ENCODE data around the gene UGT3A1. TPM values are rescaled to one million over a fixed set of nuclear protein-coding genes. Genes with fewer than 3 reads are reported as not detected.
"Not testable (repeated sequence)": the region's sequence is repeated elsewhere in the genome, so short reads cannot be mapped to it uniquely, and the experiment has no call there.

The UGT3A1 gene
- 1 to 10 TPM in 1 of 4 donors, under 1 TPM in 1, not detected in 2; 0.54 to 1.1 TPM for total RNA-seq

GRCh38 chr5:35990941-35991611 lies at the start of gene UGT3A1:
Gene UGT3A1 (minus strand): TSS chr5:35991390. CDS start chr5:35991240, 150 bp downstream.
- no peak for TF ChIP-seq CTCF (IDR thresholded peaks at IDR 0.05)
- no peaks in the 10 kb centered on the region for H3K9me3 ChIP-seq
- H3K4me3 ChIP-seq, result no peak within 1 kb of the TSS
- H3K4me1 ChIP-seq, result no peaks in the 10 kb centered on the region
- no peaks in the 10 kb centered on the region for H3K27me3 ChIP-seq
- DNase-seq, result no peak
- H3K36me3 ChIP-seq, result no peaks in the 10 kb centered on the region
- H3K27ac ChIP-seq, result no peak within 1 kb of the TSS

GRCh38 chr5:36035696-36036095 lies 44.5 kb upstream of the UGT3A1 start:
- H3K36me3 ChIP-seq, result no peaks in the 10 kb centered on the region
- DNase-seq, result no peak
- no peaks in the 10 kb centered on the region for H3K27me3 ChIP-seq
- H3K9me3 ChIP-seq, result no peaks in the 10 kb centered on the region
- no peak overlapping the region for H3K4me3 ChIP-seq
- TF ChIP-seq CTCF (IDR thresholded peaks at IDR 0.05) (no peak), POLR2A (IDR thresholded peaks at IDR 0.05) (no peak)
- H3K27ac ChIP-seq, result no peak overlapping the region
- H3K4me1 ChIP-seq, result no peaks in the 10 kb centered on the region

- DNase-seq, H3K36me3 ChIP-seq, H3K4me3 ChIP-seq, H3K9me3 ChIP-seq, H3K27me3 ChIP-seq, H3K4me1 ChIP-seq, H3K27ac ChIP-seq: not testable (repeated sequence)
Observed at GRCh38 chr5:36034536-36035134, 43.4 kb upstream of the UGT3A1 start.

GRCh38 chr5:36033486-36033885 lies 42.3 kb upstream of the UGT3A1 start:
- Histone ChIP-seq H3K9me3 (no peaks in the 10 kb centered on the region), H3K4me3 (no peak overlapping the region), H3K36me3 (no peaks in the 10 kb centered on the region), H3K27me3 (no peaks in the 10 kb centered on the region), H3K4me1 (no peaks in the 10 kb centered on the region), H3K27ac (no peak overlapping the region)
- DNase-seq, result no peak
- TF ChIP-seq POLR2A (IDR thresholded peaks at IDR 0.05) (no peak), CTCF (IDR thresholded peaks at IDR 0.05) (no peak)

- Histone ChIP-seq H3K27me3 (no peaks in the 10 kb centered on the region), H3K4me1 (no peaks in the 10 kb centered on the region), H3K9me3 (no peaks in the 10 kb centered on the region), H3K4me3 (no peak overlapping the region), H3K36me3 (no peaks in the 10 kb centered on the region), H3K27ac (no peak overlapping the region)
- no peak for DNase-seq
- no peak for TF ChIP-seq CTCF (IDR thresholded peaks at IDR 0.05)
- no peak for TF ChIP-seq POLR2A (IDR thresholded peaks at IDR 0.05)
Observed at GRCh38 chr5:36033047-36033446, 41.9 kb upstream of the UGT3A1 start.

GRCh38 chr5:36031223-36031622 lies 40.0 kb upstream of the UGT3A1 start:
- Histone ChIP-seq H3K4me1 (no peaks in the 10 kb centered on the region), H3K27me3 (no peaks in the 10 kb centered on the region)
- TF ChIP-seq POLR2A (IDR thresholded peaks at IDR 0.05) (no peak), CTCF (IDR thresholded peaks at IDR 0.05) (no peak)

More at GRCh38 chr5:36031223-36031622, 40.0 kb upstream of the UGT3A1 start:
- Histone ChIP-seq H3K4me3 (no peak overlapping the region), H3K36me3 (no peaks in the 10 kb centered on the region), H3K27ac (no peak overlapping the region), H3K9me3 (no peaks in the 10 kb centered on the region)
- DNase-seq, result no peak

All from Peyer's patch (tissue), 4 donors.